Esophagus muscularis mucosa (tissue), 4 donors: ENCODE data around the gene DIS3L. TPM values are rescaled to one million over a fixed set of nuclear protein-coding genes. Genes with fewer than 3 reads are reported as not detected.

ENCODE experiments used
- DNase-seq: peaks from one replicate; pipeline ENCODE4 v3.0.0-alpha.2; 2017; ENCODE audit errors: extremely low spot score
- H3K27ac ChIP-seq, 4 donors: fragments of 200-600 bp; sonication (generic); replicated peaks in 1 of 4; 1 replicate in 3 of 4; 2 replicates in 1 of 4; pipeline ENCODE4 v1.5.1; 2016 to 2019; ENCODE audit warnings: mild to moderate bottlenecking in 1 of 4
- H3K27me3 ChIP-seq, 4 donors: fragments of 200-600 bp; sonication (generic); one replicate each; pipeline versions ENCODE4 v1.5.1 to v1.6.0; 2016 to 2019
- H3K36me3 ChIP-seq, 4 donors: fragments of 200-600 bp; sonication (generic); one replicate each; pipeline ENCODE4 v1.5.1; 2016 to 2019
- H3K4me1 ChIP-seq, 4 donors: fragments of 200-600 bp; sonication (generic); one replicate each; pipeline ENCODE4 v1.5.1; 2016 to 2019
- H3K4me3 ChIP-seq, 4 donors: fragments of 200-600 bp; sonication (generic); 1 replicate in 2 of 4; 2 replicates in 2 of 4; pipeline ENCODE4 v1.5.1; 2016 to 2019; ENCODE audit warnings: mild to moderate bottlenecking in 4 of 4, moderate library complexity in 1 of 4
- H3K9me3 ChIP-seq, 4 donors: fragments of 200-600 bp; sonication (generic); 1 replicate in 3 of 4; 2 replicates in 1 of 4; pipeline ENCODE4 v1.5.1; 2016 to 2019
- EP300 ChIP-seq: sonication (generic); formaldehyde crosslinking; IDR thresholded peaks from one replicate; pipeline ENCODE4 v1.6.1; 2017; ENCODE audit warnings: antibody characterized with exemption
- POLR2A ChIP-seq: fragments of 450-650 bp; IDR thresholded peaks from one replicate; pipeline ENCODE4 v1.6.1; 2017; ENCODE audit warnings: antibody characterized with exemption, moderate library complexity, mild to moderate bottlenecking, low read depth
- POLR2AphosphoS5 ChIP-seq, 2 donors: sonication (generic); formaldehyde crosslinking; IDR thresholded peaks; one replicate each; pipeline ENCODE4 v1.6.1; 2017; ENCODE audit warnings: antibody characterized with exemption in 2 of 2
- WGBS: methylation state at CpG from one replicate; pipeline ENCODE4 v1.1.5; 2018; 5-methylcytosine and 5-hydroxymethylcytosine counted together
- intact Hi-C: fragments of 100-400 bp; cut with DNase I; formaldehyde crosslinking; loops from one replicate; pipeline ENCODE4 v1.15.1; 2023
- total RNA-seq, 4 donors: library from RNA; depleted of rRNA; stranded (reverse); fragments of >200 nt; gene quantifications; one replicate each; pipeline versions ENCODE4 v1.1.0 to v1.2.1, GENCODE V29; 2016
- TF ChIP-seq, protein P1 (sequence below), 3 experiments: fragments of 200-600 bp in 2 of 3; fragments of 450-650 bp in 1 of 3; sonication (generic) in 2 of 3; IDR thresholded peaks; one replicate each; pipeline ENCODE4 v1.5.1; 2017 to 2019; ENCODE audit warnings: antibody characterized with exemption in 3 of 3, mild to moderate bottlenecking in 2 of 3, moderate library complexity in 1 of 3

Gene DIS3L
- total RNA-seq, 4 donors from 2014 or later, result 33.3 to 47.9 (median 34.8) TPM

DNA sequence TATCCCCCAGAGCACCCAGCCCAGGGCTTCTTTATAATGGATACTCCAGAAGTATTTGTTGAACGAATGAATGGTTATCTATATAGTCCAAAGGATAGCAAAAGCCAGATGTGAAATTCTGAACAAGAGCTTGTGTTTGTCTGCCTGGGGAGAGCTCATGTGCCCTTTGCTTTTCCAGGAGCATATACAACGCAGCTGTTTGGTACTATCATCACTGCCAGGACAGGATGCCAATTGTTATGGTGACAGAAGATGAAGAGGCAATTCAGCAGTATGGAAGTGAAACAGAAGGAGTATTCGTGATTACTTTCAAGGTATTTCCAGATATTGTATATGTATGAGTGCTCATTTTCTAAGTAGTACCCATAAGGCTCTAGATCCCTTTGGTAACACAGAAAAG lies 15.2 kb downstream of the DIS3L start:
- Histone ChIP-seq H3K9me3 (no peaks in the 10 kb centered on the region), H3K27me3 (no peaks in the 10 kb centered on the region), H3K27ac (no peak overlapping the region), H3K36me3 (peaks cover 43 to 84% (median 74%) of the 10 kb centered on the region in 4 donors), H3K4me3 (no peak overlapping the region), H3K4me1 (no peaks in the 10 kb centered on the region)
- DNase-seq, result no peak
- intact Hi-C loops, result no loop called here
- TF ChIP-seq, protein P1, sequence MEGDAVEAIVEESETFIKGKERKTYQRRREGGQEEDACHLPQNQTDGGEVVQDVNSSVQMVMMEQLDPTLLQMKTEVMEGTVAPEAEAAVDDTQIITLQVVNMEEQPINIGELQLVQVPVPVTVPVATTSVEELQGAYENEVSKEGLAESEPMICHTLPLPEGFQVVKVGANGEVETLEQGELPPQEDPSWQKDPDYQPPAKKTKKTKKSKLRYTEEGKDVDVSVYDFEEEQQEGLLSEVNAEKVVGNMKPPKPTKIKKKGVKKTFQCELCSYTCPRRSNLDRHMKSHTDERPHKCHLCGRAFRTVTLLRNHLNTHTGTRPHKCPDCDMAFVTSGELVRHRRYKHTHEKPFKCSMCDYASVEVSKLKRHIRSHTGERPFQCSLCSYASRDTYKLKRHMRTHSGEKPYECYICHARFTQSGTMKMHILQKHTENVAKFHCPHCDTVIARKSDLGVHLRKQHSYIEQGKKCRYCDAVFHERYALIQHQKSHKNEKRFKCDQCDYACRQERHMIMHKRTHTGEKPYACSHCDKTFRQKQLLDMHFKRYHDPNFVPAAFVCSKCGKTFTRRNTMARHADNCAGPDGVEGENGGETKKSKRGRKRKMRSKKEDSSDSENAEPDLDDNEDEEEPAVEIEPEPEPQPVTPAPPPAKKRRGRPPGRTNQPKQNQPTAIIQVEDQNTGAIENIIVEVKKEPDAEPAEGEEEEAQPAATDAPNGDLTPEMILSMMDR (IDR thresholded peaks at IDR 0.05), result no peak
- TF ChIP-seq POLR2AphosphoS5 (IDR thresholded peaks at IDR 0.05) (no peak), POLR2A (no peak)
- WGBS, result 95% methylated on average over 3 of the region's 3 CpGs

DNA sequence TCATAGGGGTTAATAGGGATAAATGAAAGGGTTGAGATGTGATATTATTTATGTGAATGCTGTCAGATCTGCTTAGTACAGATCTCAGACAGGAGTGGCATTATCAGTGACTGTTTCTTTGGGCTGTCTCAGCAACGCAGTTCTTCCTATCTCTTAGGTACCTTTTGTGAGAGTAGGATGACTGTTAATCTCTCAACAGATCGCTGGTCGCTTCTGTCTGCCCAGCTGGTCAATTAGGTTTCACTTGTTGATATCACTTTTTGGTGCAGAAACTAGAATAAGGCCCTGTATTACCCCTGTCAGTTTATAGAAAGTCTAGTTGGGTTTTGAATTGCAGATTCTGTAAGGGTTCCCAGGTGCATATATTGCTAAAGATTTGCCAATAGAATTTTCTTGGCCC lies 16.5 kb downstream of the DIS3L start:
- Histone ChIP-seq H3K27ac (no peak overlapping the region), H3K4me3 (no peak overlapping the region), H3K27me3 (no peaks in the 10 kb centered on the region), H3K36me3 (peaks cover 53 to 97% (median 85%) of the 10 kb centered on the region in 4 donors), H3K9me3 (no peaks in the 10 kb centered on the region), H3K4me1 (no peaks in the 10 kb centered on the region)
- WGBS, result 92% methylated on average over 3 of the region's 3 CpGs
- DNase-seq, result no peak
- intact Hi-C loops, result no loop called here
- TF ChIP-seq POLR2AphosphoS5 (IDR thresholded peaks at IDR 0.05), result no peak
- no peak for TF ChIP-seq EP300
- TF ChIP-seq, protein P1 (IDR thresholded peaks at IDR 0.05), result no peak
- no peak for TF ChIP-seq POLR2A

DNA sequence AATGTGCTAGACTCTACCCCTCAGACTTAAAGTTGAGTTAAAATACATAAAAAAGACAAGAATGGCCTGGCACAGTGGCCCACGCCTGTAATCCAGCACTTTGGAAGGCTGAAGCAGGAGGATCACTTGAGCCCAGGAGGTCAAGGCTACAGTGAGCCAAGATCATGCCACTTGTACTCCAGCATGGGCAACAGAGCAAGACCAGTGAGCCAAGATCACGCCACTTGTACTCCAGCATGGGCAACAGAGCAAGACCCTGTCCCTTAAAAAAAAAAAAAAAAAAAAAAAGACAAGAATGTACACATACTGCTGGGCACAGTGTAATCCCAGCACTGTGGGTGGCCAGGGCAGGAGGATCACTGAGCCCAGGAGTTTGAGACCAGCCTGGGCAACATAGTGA lies 17.4 kb downstream of the DIS3L start:
- TF ChIP-seq POLR2A (no peak), EP300 (no peak)
- H3K4me3 ChIP-seq, result no peak overlapping the region
- no peak overlapping the region for H3K27ac ChIP-seq
- intact Hi-C loops, result no loop called here
- no peaks in the 10 kb centered on the region for H3K27me3 ChIP-seq
- 93% methylated on average over 2 of the region's 2 CpGs for WGBS
- peaks cover 58 to 100% (median 91%) of the 10 kb centered on the region in 4 donors for H3K36me3 ChIP-seq
- H3K4me1 ChIP-seq, result no peaks in the 10 kb centered on the region
- H3K9me3 ChIP-seq, result no peaks in the 10 kb centered on the region
- no peak for DNase-seq

DNA sequence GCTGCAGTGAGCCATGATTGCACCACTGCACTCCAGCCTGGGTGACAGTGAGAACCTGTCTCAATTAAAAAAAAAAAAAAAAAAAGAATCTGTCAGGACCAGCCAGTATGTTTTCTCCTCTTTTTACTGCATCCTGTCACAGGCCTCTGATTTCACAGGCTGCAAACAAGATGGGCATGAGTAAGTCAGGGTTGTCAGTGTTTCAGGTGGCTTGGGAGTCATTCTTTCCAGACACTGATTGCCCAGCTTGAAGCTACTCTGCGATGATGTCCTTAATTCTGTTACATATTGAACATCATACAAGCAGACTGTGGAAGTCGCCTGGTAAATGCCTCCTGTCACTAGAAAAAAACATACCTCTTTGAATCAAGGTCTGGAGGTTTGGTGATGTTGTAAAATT lies 18.8 kb downstream of the DIS3L start:
- peaks cover 58 to 100% (median 95%) of the 10 kb centered on the region in 4 donors for H3K36me3 ChIP-seq
- no peak overlapping the region for H3K4me3 ChIP-seq
- no peaks in the 10 kb centered on the region for H3K9me3 ChIP-seq
- intact Hi-C loops, result no loop called here
- H3K27ac ChIP-seq, result no peak overlapping the region
- TF ChIP-seq POLR2A, result no peak
- 95% methylated on average over 2 of the region's 2 CpGs for WGBS
- no peaks in the 10 kb centered on the region for H3K27me3 ChIP-seq
- no peak for DNase-seq
- H3K4me1 ChIP-seq, result no peaks in the 10 kb centered on the region

DNA sequence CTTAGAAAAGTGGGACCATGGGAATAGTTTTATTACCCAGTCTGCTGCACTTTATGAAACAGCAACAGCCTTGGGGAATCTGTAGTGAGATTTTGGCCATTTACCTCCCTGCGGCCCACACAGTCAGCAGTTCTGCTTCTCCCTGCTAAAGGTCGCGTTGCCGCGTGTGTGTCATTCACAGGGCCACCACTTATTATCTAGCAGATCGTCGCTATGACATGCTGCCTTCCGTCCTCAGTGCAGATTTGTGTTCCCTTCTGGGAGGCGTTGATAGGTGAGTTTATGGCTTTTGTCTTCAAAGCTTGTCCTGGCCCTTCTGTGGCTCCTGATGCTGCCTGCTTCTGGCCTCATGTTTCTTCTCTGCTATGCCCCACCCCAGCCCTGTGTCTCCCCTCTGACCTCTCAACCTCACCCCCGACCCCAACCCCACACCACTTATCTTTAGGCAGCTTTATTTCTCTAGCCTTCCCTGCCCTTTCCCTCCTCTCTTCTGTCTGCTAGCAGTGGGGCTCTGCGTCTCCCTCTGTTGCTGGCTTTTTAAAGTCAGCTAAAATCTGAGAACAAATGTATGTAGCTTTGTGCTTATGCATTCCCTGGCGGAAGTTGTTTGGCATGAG lies 30.1 kb downstream of the DIS3L start:
- WGBS, result 74% methylated on average over 12 of the region's 12 CpGs
- intact Hi-C loops, result no loop called here
- H3K4me1 ChIP-seq, result no peaks in the 10 kb centered on the region
- peaks cover 37 to 99% (median 87%) of the 10 kb centered on the region in 4 donors for H3K36me3 ChIP-seq
- no peak for DNase-seq
- no peaks in the 10 kb centered on the region for H3K27me3 ChIP-seq
- TF ChIP-seq EP300, result no peak
- TF ChIP-seq, protein P1 (IDR thresholded peaks at IDR 0.05), result no peak
- no peak for TF ChIP-seq POLR2AphosphoS5 (IDR thresholded peaks at IDR 0.05)
- no peak for TF ChIP-seq POLR2A
- H3K9me3 ChIP-seq, result no peaks in the 10 kb centered on the region
- no peak overlapping the region for H3K4me3 ChIP-seq
- H3K27ac ChIP-seq, result no peak overlapping the region

DNA sequence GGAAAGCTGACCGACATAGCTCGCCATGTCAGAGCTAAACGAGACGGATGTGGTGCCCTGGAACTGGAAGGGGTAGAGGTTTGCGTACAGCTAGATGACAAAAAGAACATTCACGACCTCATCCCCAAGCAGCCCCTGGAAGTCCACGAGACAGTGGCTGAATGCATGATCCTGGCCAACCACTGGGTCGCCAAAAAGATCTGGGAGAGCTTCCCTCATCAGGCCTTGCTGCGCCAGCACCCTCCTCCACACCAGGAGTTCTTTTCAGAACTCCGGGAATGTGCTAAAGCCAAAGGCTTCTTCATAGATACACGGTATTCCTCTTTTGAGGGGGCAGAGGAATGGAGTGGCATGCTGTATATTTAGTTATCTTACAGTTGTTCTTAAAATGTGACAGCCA lies 32.7 kb downstream of the DIS3L start:
- Histone ChIP-seq H3K27ac (no peak overlapping the region), H3K36me3 (peaks cover 45 to 99% (median 88%) of the 10 kb centered on the region in 4 donors), H3K9me3 (no peaks in the 10 kb centered on the region), H3K27me3 (no peaks in the 10 kb centered on the region), H3K4me3 (no peak overlapping the region), H3K4me1 (no peaks in the 10 kb centered on the region)
- intact Hi-C loops, result no loop called here
- DNase-seq, result no peak
- WGBS, result 88% methylated on average over 11 of the region's 11 CpGs
- TF ChIP-seq POLR2A (no peak), POLR2AphosphoS5 (IDR thresholded peaks at IDR 0.05) (no peak), EP300 (no peak)
- TF ChIP-seq, protein P1 (IDR thresholded peaks at IDR 0.05), result no peak
